ENCODE data around the gene MYO3B. TPM values are rescaled to one million over a fixed set of nuclear protein-coding genes. Genes with fewer than 3 reads are reported as not detected.

Gene MYO3B
- total and polyA plus RNA-seq, 7 experiments from 2014 or later = 0.66 to 0.82 TPM; not detected in 5

- Histone ChIP-seq H3K36me3 (ENCODE audit: control insufficient read depth in 2 of 3, insufficient read depth in 3 of 3, low read length in 3 of 3) (no peaks in the 10 kb centered on the region), H3K27ac (ENCODE audit: low read depth, low read length) (no peak overlapping the region), H3K9me3 (ENCODE audit: control insufficient read depth in 2 of 3, low read length in 3 of 3) (no peaks in the 10 kb centered on the region), H3K4me3 (ENCODE audit: low read length) (no peak overlapping the region), H3K27me3 (ENCODE audit: control insufficient read depth in 2 of 2, insufficient read depth in 2 of 2, low read length in 2 of 2) (no peaks in the 10 kb centered on the region), H3K4me1 (ENCODE audit: control insufficient read depth in 2 of 2, insufficient read depth in 2 of 2, low read length in 2 of 2) (peaks cover 2 to 14% of the 10 kb centered on the region in 2 donors)
- no peak overlapping the region for H3K4me3 Mint-ChIP-seq
- peaks cover 13 to 37% (median 26%) of the 10 kb centered on the region in 5 donors for H3K27me3 Mint-ChIP-seq
- no peaks in the 10 kb centered on the region for H3K9me3 Mint-ChIP-seq
- H3K27ac Mint-ChIP-seq = no peak overlapping the region
- intact Hi-C loops (cut with micrococcal nuclease) = no loop called here
- H3K4me1 Mint-ChIP-seq = peaks cover 7 to 20% (median 16%) of the 10 kb centered on the region in 7 donors
- ATAC-seq (no peak), DNase-seq (no peak)
- CTCF ChIA-PET = interaction anchor here (0.6 kb wide), 1 partner anchor 256 kb away, joined by 4 read pairs; no protein-coding TSS in a partner anchor
- POLR2A ChIA-PET = no interaction called here
- H3K36me3 Mint-ChIP-seq = no peaks in the 10 kb centered on the region
Measured at GRCh38 chr2:170512266-170512665, 334.3 kb downstream of the MYO3B start.

GRCh38 chr2:170514140-170514539, 336.2 kb downstream of the MYO3B start:
- ChIA-PET POLR2A (no interaction called here), CTCF (no interaction called here)
- Histone ChIP-seq H3K4me1 (ENCODE audit: control insufficient read depth in 2 of 2, insufficient read depth in 2 of 2, low read length in 2 of 2) (no peaks in the 10 kb centered on the region), H3K27me3 (ENCODE audit: control insufficient read depth in 2 of 2, insufficient read depth in 2 of 2, low read length in 2 of 2) (no peaks in the 10 kb centered on the region), H3K4me3 (ENCODE audit: low read length) (no peak overlapping the region), H3K27ac (ENCODE audit: low read depth, low read length) (no peak overlapping the region), H3K36me3 (ENCODE audit: control insufficient read depth in 2 of 3, insufficient read depth in 3 of 3, low read length in 3 of 3) (no peaks in the 10 kb centered on the region), H3K9me3 (ENCODE audit: control insufficient read depth in 2 of 3, low read length in 3 of 3) (no peaks in the 10 kb centered on the region)
- Mint-ChIP-seq H3K9me3 (no peaks in the 10 kb centered on the region), H3K27ac (no peak overlapping the region), H3K27me3 (peaks cover 12 to 27% (median 23%) of the 10 kb centered on the region in 5 donors), H3K4me3 (no peak overlapping the region), H3K4me1 (peaks cover 0 to 4% (median 0%) of the 10 kb centered on the region in 7 donors), H3K36me3 (no peaks in the 10 kb centered on the region)
- ATAC-seq (no peak), DNase-seq (no peak)
- intact Hi-C loops (cut with micrococcal nuclease) = no loop called here

- H3K4me1 ChIP-seq (ENCODE audit: control insufficient read depth in 2 of 2, insufficient read depth in 2 of 2, low read length in 2 of 2) = no peaks in the 10 kb centered on the region
- H3K27ac ChIP-seq (ENCODE audit: low read depth, low read length) = no peak overlapping the region
- ChIA-PET CTCF (interaction anchor here (1.1 kb wide), 1 partner anchor 295 kb away, joined by 3 read pairs; no protein-coding TSS in a partner anchor), POLR2A (interaction anchor here (1.5 kb wide), 1 partner anchor 10 kb away, joined by 3 read pairs; no protein-coding TSS in a partner anchor)
- H3K27me3 Mint-ChIP-seq = peaks cover 12 to 21% (median 18%) of the 10 kb centered on the region in 5 donors
- no peaks in the 10 kb centered on the region for H3K36me3 ChIP-seq (ENCODE audit: control insufficient read depth in 2 of 3, insufficient read depth in 3 of 3, low read length in 3 of 3)
- H3K27ac Mint-ChIP-seq = no peak overlapping the region
- H3K9me3 Mint-ChIP-seq = no peaks in the 10 kb centered on the region
- no peak overlapping the region for H3K4me3 Mint-ChIP-seq
- H3K4me1 Mint-ChIP-seq = no peaks in the 10 kb centered on the region
- no peaks in the 10 kb centered on the region for H3K36me3 Mint-ChIP-seq
- no peaks in the 10 kb centered on the region for H3K27me3 ChIP-seq (ENCODE audit: control insufficient read depth in 2 of 2, insufficient read depth in 2 of 2, low read length in 2 of 2)
- intact Hi-C loops (cut with micrococcal nuclease) = no loop called here
- no peaks in the 10 kb centered on the region for H3K9me3 ChIP-seq (ENCODE audit: control insufficient read depth in 2 of 3, low read length in 3 of 3)
- no peak overlapping the region for H3K4me3 ChIP-seq (ENCODE audit: low read length)
- ATAC-seq (no peak), DNase-seq (no peak)
Measured at GRCh38 chr2:170517538-170517937, 339.6 kb downstream of the MYO3B start.

GRCh38 chr2:170518911-170519310, 341.0 kb downstream of the MYO3B start:
- no peak overlapping the region for H3K27ac Mint-ChIP-seq
- CTCF ChIA-PET = interaction anchor here (1.3 kb wide), 1 partner anchor 13 kb away, joined by 4 read pairs; no protein-coding TSS in a partner anchor
- intact Hi-C loops (cut with micrococcal nuclease) = no loop called here

GRCh38 chr2:170521299-170521698, 343.4 kb downstream of the MYO3B start:
- H3K36me3 Mint-ChIP-seq = no peaks in the 10 kb centered on the region
- peaks cover 0 to 5% (median 3%) of the 10 kb centered on the region in 5 donors for H3K27me3 Mint-ChIP-seq
- CTCF ChIA-PET = interaction anchor here (0.6 kb wide), 1 partner anchor 24 kb away, joined by 4 read pairs; no protein-coding TSS in a partner anchor
- no peak overlapping the region for H3K4me3 ChIP-seq (ENCODE audit: low read length)
- DNase-seq (no peak), ATAC-seq (no peak)
- H3K27ac Mint-ChIP-seq = no peak overlapping the region
- POLR2A ChIA-PET = no interaction called here
- no peaks in the 10 kb centered on the region for H3K4me1 ChIP-seq (ENCODE audit: control insufficient read depth in 2 of 2, insufficient read depth in 2 of 2, low read length in 2 of 2)
- no peak overlapping the region for H3K27ac ChIP-seq (ENCODE audit: low read depth, low read length)
- intact Hi-C loops (cut with micrococcal nuclease) = no loop called here
- no peaks in the 10 kb centered on the region for H3K36me3 ChIP-seq (ENCODE audit: control insufficient read depth in 2 of 3, insufficient read depth in 3 of 3, low read length in 3 of 3)
- H3K4me3 Mint-ChIP-seq = no peak overlapping the region
- no peaks in the 10 kb centered on the region for H3K9me3 ChIP-seq (ENCODE audit: control insufficient read depth in 2 of 3, low read length in 3 of 3)
- H3K4me1 Mint-ChIP-seq = peaks cover 0 to 9% (median 0%) of the 10 kb centered on the region in 7 donors
- H3K27me3 ChIP-seq (ENCODE audit: control insufficient read depth in 2 of 2, insufficient read depth in 2 of 2, low read length in 2 of 2) = no peaks in the 10 kb centered on the region
- no peaks in the 10 kb centered on the region for H3K9me3 Mint-ChIP-seq

More at GRCh38 chr2:170518911-170519310, 341.0 kb downstream of the MYO3B start:
- POLR2A ChIA-PET = interaction anchor here (1.5 kb wide), 1 partner anchor 11 kb away, joined by 3 read pairs; no protein-coding TSS in a partner anchor
- no peaks in the 10 kb centered on the region for H3K36me3 Mint-ChIP-seq
- Histone ChIP-seq H3K4me3 (ENCODE audit: low read length) (no peak overlapping the region), H3K27me3 (ENCODE audit: control insufficient read depth in 2 of 2, insufficient read depth in 2 of 2, low read length in 2 of 2) (no peaks in the 10 kb centered on the region), H3K27ac (ENCODE audit: low read depth, low read length) (no peak overlapping the region), H3K36me3 (ENCODE audit: control insufficient read depth in 2 of 3, insufficient read depth in 3 of 3, low read length in 3 of 3) (no peaks in the 10 kb centered on the region), H3K4me1 (ENCODE audit: control insufficient read depth in 2 of 2, insufficient read depth in 2 of 2, low read length in 2 of 2) (no peaks in the 10 kb centered on the region), H3K9me3 (ENCODE audit: control insufficient read depth in 2 of 3, low read length in 3 of 3) (no peaks in the 10 kb centered on the region)
- DNase-seq (no peak), ATAC-seq (no peak)
- peaks cover 9 to 17% (median 13%) of the 10 kb centered on the region in 5 donors for H3K27me3 Mint-ChIP-seq
- no peak overlapping the region for H3K4me3 Mint-ChIP-seq
- no peaks in the 10 kb centered on the region for H3K4me1 Mint-ChIP-seq
- H3K9me3 Mint-ChIP-seq = no peaks in the 10 kb centered on the region

- H3K9me3 ChIP-seq (ENCODE audit: control insufficient read depth in 2 of 3, low read length in 3 of 3) = no peaks in the 10 kb centered on the region
- no peaks in the 10 kb centered on the region for H3K27me3 ChIP-seq (ENCODE audit: control insufficient read depth in 2 of 2, insufficient read depth in 2 of 2, low read length in 2 of 2)
- intact Hi-C loops (cut with micrococcal nuclease) = no loop called here
- no peak overlapping the region for H3K4me3 ChIP-seq (ENCODE audit: low read length)
- H3K4me1 ChIP-seq (ENCODE audit: control insufficient read depth in 2 of 2, insufficient read depth in 2 of 2, low read length in 2 of 2) = no peaks in the 10 kb centered on the region
- DNase-seq (no peak), ATAC-seq (no peak)
- H3K36me3 ChIP-seq (ENCODE audit: control insufficient read depth in 2 of 3, insufficient read depth in 3 of 3, low read length in 3 of 3) = no peaks in the 10 kb centered on the region
- CTCF ChIA-PET = no interaction called here
- peaks cover 0 to 12% (median 4%) of the 10 kb centered on the region in 5 donors for H3K27me3 Mint-ChIP-seq
- no peaks in the 10 kb centered on the region for H3K9me3 Mint-ChIP-seq
- H3K4me3 Mint-ChIP-seq = no peak overlapping the region
- peaks cover 0 to 9% (median 0%) of the 10 kb centered on the region in 7 donors for H3K4me1 Mint-ChIP-seq
- H3K36me3 Mint-ChIP-seq = peaks cover 0 to 1% (median 0%) of the 10 kb centered on the region in 5 donors
- H3K27ac ChIP-seq (ENCODE audit: low read depth, low read length) = no peak overlapping the region
- POLR2A ChIA-PET = no interaction called here
- H3K27ac Mint-ChIP-seq = no peak overlapping the region
Measured at GRCh38 chr2:170523506-170523905, 345.6 kb downstream of the MYO3B start.

Measured in naive thymus-derived CD4-positive, alpha-beta T cell (primary cell).